ENCODE results near the gene COA5. TPM values are rescaled to one million over a fixed set of nuclear protein-coding genes. Genes with fewer than 3 reads are reported as not detected.

The COA5 gene
- 10 to 100 TPM; 18.4 to 32.7 (median 27.2) TPM for total RNA-seq

GRCh38 chr2:98608116-98608961, at the start of gene COA5, which contains the start of gene UNC50:
TSS of gene COA5 (minus strand) at chr2:98608512. CDS start at chr2:98608405, 107 bp downstream.
TSS of gene UNC50 (plus strand) at chr2:98608589. CDS start at chr2:98609760, 1,171 bp downstream.
- H3K9me3 ChIP-seq: no peaks in the 10 kb centered on the region
- H3K4me3 ChIP-seq: peak within 1 kb of the TSS; percentile 62 to 85 (median 79)
- H3K4me1 ChIP-seq: peaks cover 4 to 54% (median 22%) of the 10 kb centered on the region in 4 donors
- no peaks in the 10 kb centered on the region for H3K27me3 ChIP-seq
- TF ChIP-seq CTCF (IDR thresholded peaks at IDR 0.05) (peak in 2 of 6 experiments; percentile 13 to 17), POLR2A (IDR thresholded peaks at IDR 0.05) (peak; percentile 80)
- peak within 1 kb of the TSS; percentile 90 to 95 (median 92) for H3K27ac ChIP-seq
- peak; percentile 85 to 95 (median 93) for DNase-seq
- H3K36me3 ChIP-seq: peaks cover 0 to 35% (median 0%) of the 10 kb centered on the region in 3 donors

GRCh38 chr2:98656800-98657199, 48.5 kb upstream of the COA5 start:
- DNase-seq: peak in 1 of 3 donors; percentile 47
- Histone ChIP-seq H3K36me3 (peaks cover 0 to 26% (median 0%) of the 10 kb centered on the region in 3 donors), H3K27ac (peak overlapping the region in 1 of 4 donors; percentile 35), H3K9me3 (no peaks in the 10 kb centered on the region), H3K4me3 (no peak overlapping the region), H3K27me3 (no peaks in the 10 kb centered on the region), H3K4me1 (no peaks in the 10 kb centered on the region)
- TF ChIP-seq CTCF (IDR thresholded peaks at IDR 0.05) (no peak), POLR2A (IDR thresholded peaks at IDR 0.05) (no peak)

GRCh38 chr2:98654699-98655495, 46.6 kb upstream of the COA5 start:
- Histone ChIP-seq H3K9me3 (no peaks in the 10 kb centered on the region), H3K36me3 (peaks cover 0 to 17% (median 0%) of the 10 kb centered on the region in 3 donors), H3K27me3 (no peaks in the 10 kb centered on the region), H3K4me3 (no peak overlapping the region), H3K4me1 (peaks cover 0 to 8% (median 0%) of the 10 kb centered on the region in 4 donors), H3K27ac (peak overlapping the region in 3 of 4 donors; percentile 6 to 41 (median 27))
- no peak for TF ChIP-seq POLR2A (IDR thresholded peaks at IDR 0.05)
- no peak for TF ChIP-seq CTCF (IDR thresholded peaks at IDR 0.05)
- DNase-seq: peak in 2 of 3 donors; percentile 50 to 53

GRCh38 chr2:98650998-98651397, 42.7 kb upstream of the COA5 start:
- H3K27ac ChIP-seq: no peak overlapping the region
- no peak for TF ChIP-seq CTCF (IDR thresholded peaks at IDR 0.05)
- no peak for TF ChIP-seq POLR2A (IDR thresholded peaks at IDR 0.05)
- H3K4me3 ChIP-seq: no peak overlapping the region
- peaks cover 0 to 37% (median 0%) of the 10 kb centered on the region in 3 donors for H3K36me3 ChIP-seq
- H3K27me3 ChIP-seq: no peaks in the 10 kb centered on the region
- no peaks in the 10 kb centered on the region for H3K9me3 ChIP-seq
- no peak for DNase-seq
- H3K4me1 ChIP-seq: peaks cover 0 to 13% (median 0%) of the 10 kb centered on the region in 4 donors

- Histone ChIP-seq H3K27me3 (no peaks in the 10 kb centered on the region), H3K4me3 (no peak overlapping the region), H3K9me3 (no peaks in the 10 kb centered on the region), H3K27ac (no peak overlapping the region), H3K4me1 (peaks cover 0 to 13% (median 0%) of the 10 kb centered on the region in 4 donors), H3K36me3 (peaks cover 0 to 35% (median 0%) of the 10 kb centered on the region in 3 donors)
- DNase-seq: no peak
- TF ChIP-seq POLR2A (IDR thresholded peaks at IDR 0.05) (no peak), CTCF (IDR thresholded peaks at IDR 0.05) (no peak)
Measured at GRCh38 chr2:98649992-98650375, 41.7 kb upstream of the COA5 start.
